GM19099 (cell line): ENCODE results near the gene ZNF644.

Experiments used
- POLR2A ChIP-seq: IDR thresholded peaks from 3 replicates; pipeline ENCODE4 v1.6.1; 2011; ENCODE audit warnings: low read depth; ENCODE audit not compliant: insufficient read length; ENCODE audit errors: extremely low read depth

The ZNF644 gene

GRCh38 chr1:90922202-90922601, 99.6 kb downstream of the ZNF644 start:
- no peak for TF ChIP-seq POLR2A

GRCh38 chr1:90919900-90920299, 101.9 kb downstream of the ZNF644 start:
- no peak for TF ChIP-seq POLR2A

GRCh38 chr1:90919190-90919719, 102.6 kb downstream of the ZNF644 start:
- no peak for TF ChIP-seq POLR2A

- no peak for TF ChIP-seq POLR2A
Measured at GRCh38 chr1:90911353-90911752, 110.5 kb downstream of the ZNF644 start.

- no peak for TF ChIP-seq POLR2A
Measured at GRCh38 chr1:90902672-90903071, 119.2 kb downstream of the ZNF644 start.

GRCh38 chr1:90899263-90899662, 122.6 kb downstream of the ZNF644 start:
- TF ChIP-seq POLR2A: no peak

- TF ChIP-seq POLR2A: no peak
Measured at GRCh38 chr1:90882221-90882620, 139.6 kb downstream of the ZNF644 start.

- no peak for TF ChIP-seq POLR2A
Measured at GRCh38 chr1:90881034-90881433, 140.8 kb downstream of the ZNF644 start.

GRCh38 chr1:90879281-90879680, 142.6 kb downstream of the ZNF644 start:
- no peak for TF ChIP-seq POLR2A

GRCh38 chr1:90876101-90876500, 145.7 kb downstream of the ZNF644 start:
- TF ChIP-seq POLR2A: no peak
